Stomach (tissue), 19 donors: ENCODE results near the gene TKTL1. TPM values are rescaled to one million over a fixed set of nuclear protein-coding genes. Genes with fewer than 3 reads are reported as not detected.
"Not testable (repeated sequence)": the region's sequence is repeated elsewhere in the genome, so short reads cannot be mapped to it uniquely, and the experiment has no call there.

Experiments used
- DNase-seq, 2 donors: peaks; one replicate each; pipeline versions ENCODE4 v3.0.0 to v3.0.0-alpha.2; 2013 to 2019
- H3K27ac ChIP-seq, 5 donors: fragments of 200-600 bp in 4 of 5; sonication (generic) in 4 of 5; one replicate each; pipeline ENCODE4 v1.5.1; 2013 to 2019; ENCODE audit warnings: mild to moderate bottlenecking in 1 of 5, moderate library complexity in 1 of 5
- H3K27me3 ChIP-seq, 3 donors: fragments of 200-600 bp; sonication (generic); one replicate each; pipeline ENCODE4 v1.5.1; 2017 to 2019; ENCODE audit warnings: mixed run types in 1 of 3
- H3K36me3 ChIP-seq, 4 donors: fragments of 200-600 bp; sonication (generic); 1 replicate in 3 of 4; 2 replicates in 1 of 4; pipeline ENCODE4 v1.5.1; 2016 to 2019
- H3K4me1 ChIP-seq, 4 donors: fragments of 200-600 bp; sonication (generic); one replicate each; pipeline ENCODE4 v1.5.1; 2016 to 2019
- H3K4me3 ChIP-seq, 4 donors: fragments of 200-600 bp; sonication (generic) in 3 of 4; one replicate each; pipeline ENCODE4 v1.5.1; 2016 to 2019; ENCODE audit warnings: mild to moderate bottlenecking in 1 of 4
- H3K9me3 ChIP-seq, 4 donors: fragments of 200-600 bp; sonication (generic); one replicate each; pipeline ENCODE4 v1.5.1; 2016 to 2019
- EP300 ChIP-seq: sonication (generic); formaldehyde crosslinking; IDR thresholded peaks from one replicate; pipeline ENCODE4 v1.6.1; 2017; ENCODE audit warnings: antibody characterized with exemption
- POLR2AphosphoS5 ChIP-seq, 3 donors: sonication (generic); formaldehyde crosslinking; IDR thresholded peaks; one replicate each; pipeline ENCODE4 v1.6.1; 2016; ENCODE audit warnings: antibody characterized with exemption in 3 of 3
- WGBS, 5 donors: extraction: QIAGEN DNeasy Blood & Tissue Kit in 3 of 5; methylation state at CpG; one replicate each; pipeline versions ENCODE4 v1.1.5 to v1.1.7; 2013 to 2018; 5-methylcytosine and 5-hydroxymethylcytosine counted together
- intact Hi-C: fragments of 100-400 bp; cut with DNase I; formaldehyde crosslinking; loops from one replicate; pipeline ENCODE4 v1.15.1; 2023; ENCODE audit warnings: low total_unique reads
- long read RNA-seq, 10 donors: transcript quantifications; one replicate each; lab custom pipeline, GENCODE V29; 2026
- polyA plus RNA-seq, 3 donors: library from polyadenylated mRNA; stranded (reverse); fragments of 200-250 nt; gene quantifications; one replicate each; pipeline ENCODE4 v1.2.3, GENCODE V29; 2013
- total RNA-seq, 5 donors: library from RNA; depleted of rRNA; stranded (reverse); fragments of >200 nt; gene quantifications; one replicate each; pipeline versions ENCODE4 v1.1.0 to v1.2.3, GENCODE V29; 2014 to 2016
- donor health status: healthy with polysubstance abuse.
- donor health status: Bipolar disorder and iron deficiency.
- donor health status: healthy.

The TKTL1 gene
- total RNA-seq: not detected
- not detected for polyA plus RNA-seq
- long read RNA-seq, donor 1, partial matches to known transcripts: 150 of 150 reads
- long read RNA-seq, donor 1, other reads (novel, unspliced or antisense): 0 of 150 reads
- long read RNA-seq, donor 2: 0 reads
- long read RNA-seq, donor 3, partial matches to known transcripts: 92 of 112 reads
- long read RNA-seq, donor 3, other reads (novel, unspliced or antisense): 20 of 112 reads
- long read RNA-seq, donor 4: 0 reads
- long read RNA-seq, donor 5: 0 reads
- long read RNA-seq, donor 6: 0 reads
- long read RNA-seq, donor 7: 0 reads
- long read RNA-seq, donor 8: 0 reads
- long read RNA-seq, donor 9: 0 reads
- long read RNA-seq, donor 10: 0 reads

GRCh38 chrX:154295664-154296310 is at the start of gene TKTL1:
Gene TKTL1, plus strand, starts transcription at chrX:154295795. Its CDS starts 65 bp downstream, at chrX:154295860.
- no peak within 1 kb of the TSS for H3K4me3 ChIP-seq
- no peak for DNase-seq
- intact Hi-C loops: no loop called here
- H3K4me1 ChIP-seq: no peaks in the 10 kb centered on the region
- TF ChIP-seq POLR2AphosphoS5 (IDR thresholded peaks at IDR 0.05) (no peak), EP300 (no peak)
- no peaks in the 10 kb centered on the region for H3K27me3 ChIP-seq
- 95 to 97% (median 96%) methylated on average over 24 to 37 of the region's 37 CpGs for WGBS, 5 donors
- no peaks in the 10 kb centered on the region for H3K36me3 ChIP-seq
- no peak within 1 kb of the TSS for H3K27ac ChIP-seq
- H3K9me3 ChIP-seq: peaks cover 0 to 11% (median 3%) of the 10 kb centered on the region in 4 donors

DNA sequence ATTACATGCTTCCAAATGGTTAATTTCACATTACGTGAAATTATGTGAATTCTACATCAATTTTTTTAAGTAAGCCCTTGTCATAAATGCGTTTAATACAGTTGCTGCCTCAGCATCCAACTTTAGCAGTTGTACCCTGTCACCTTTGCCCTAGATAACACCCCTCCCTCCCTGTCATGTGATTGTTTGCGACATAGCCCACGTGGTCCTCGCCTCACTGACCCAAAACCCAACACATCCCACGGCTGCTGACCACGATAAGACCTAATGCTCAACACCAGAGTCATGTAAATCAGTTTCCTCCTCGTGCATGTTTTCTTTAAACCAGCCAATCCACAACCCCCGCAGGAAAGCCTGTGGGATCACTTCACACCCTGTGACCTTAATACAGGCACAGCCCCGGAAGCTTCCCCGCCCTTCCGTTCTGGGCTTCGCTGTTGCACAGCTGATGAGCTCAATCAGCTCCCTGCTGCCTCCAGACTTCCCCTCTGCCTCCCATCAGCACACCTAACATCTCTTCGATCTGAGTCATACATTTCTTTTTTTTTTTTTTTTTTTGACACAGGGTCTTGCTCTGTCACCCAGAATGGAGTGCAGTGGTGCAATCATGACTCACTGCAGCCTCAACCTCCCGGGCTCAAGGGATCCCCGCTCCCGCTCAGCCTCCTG is 48.1 kb upstream of the TKTL1 start:
- DNase-seq, intact Hi-C loops, H3K27me3 ChIP-seq, H3K4me1 ChIP-seq, H3K27ac ChIP-seq, H3K9me3 ChIP-seq, H3K4me3 ChIP-seq, H3K36me3 ChIP-seq: not testable (repeated sequence)
- WGBS, 5 donors: 62% methylated on average over 3 of the region's 17 CpGs; no CpG with 5 or more reads in 4 of the 5 donors

GRCh38 chrX:154248076-154248475 is 47.5 kb upstream of the TKTL1 start:
- H3K27me3 ChIP-seq, H3K9me3 ChIP-seq, H3K36me3 ChIP-seq, H3K4me1 ChIP-seq, DNase-seq, H3K27ac ChIP-seq, intact Hi-C loops, H3K4me3 ChIP-seq: not testable (repeated sequence)
- no CpG with 5 or more reads among the region's 10 CpGs for WGBS, 5 donors

DNA sequence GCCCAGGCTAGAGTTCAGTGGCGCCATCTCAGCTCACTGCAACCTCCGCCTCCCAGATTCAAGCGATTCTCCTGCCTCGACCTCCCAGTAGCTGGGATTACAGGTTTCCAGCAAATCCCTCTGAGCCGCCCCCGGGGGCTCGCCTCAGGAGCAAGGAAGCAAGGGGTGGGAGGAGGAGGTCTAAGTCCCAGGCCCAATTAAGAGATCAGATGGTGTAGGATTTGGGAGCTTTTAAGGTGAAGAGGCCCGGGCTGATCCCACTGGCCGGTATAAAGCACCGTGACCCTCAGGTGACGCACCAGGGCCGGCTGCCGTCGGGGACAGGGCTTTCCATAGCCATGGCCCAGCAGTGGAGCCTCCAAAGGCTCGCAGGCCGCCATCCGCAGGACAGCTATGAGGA is 38.3 kb upstream of the TKTL1 start, which contains the start of gene OPN1MW3:
TSS of gene OPN1MW3 (plus strand) at position 301 of the 400 bp plus-strand sequence. CDS start at position 339, 38 bp downstream.
- H3K4me3 ChIP-seq, H3K4me1 ChIP-seq, H3K27me3 ChIP-seq, intact Hi-C loops, DNase-seq, H3K36me3 ChIP-seq, H3K9me3 ChIP-seq, H3K27ac ChIP-seq: not testable (repeated sequence)
- WGBS, 5 donors: no CpG with 5 or more reads among the region's 17 CpGs

DNA sequence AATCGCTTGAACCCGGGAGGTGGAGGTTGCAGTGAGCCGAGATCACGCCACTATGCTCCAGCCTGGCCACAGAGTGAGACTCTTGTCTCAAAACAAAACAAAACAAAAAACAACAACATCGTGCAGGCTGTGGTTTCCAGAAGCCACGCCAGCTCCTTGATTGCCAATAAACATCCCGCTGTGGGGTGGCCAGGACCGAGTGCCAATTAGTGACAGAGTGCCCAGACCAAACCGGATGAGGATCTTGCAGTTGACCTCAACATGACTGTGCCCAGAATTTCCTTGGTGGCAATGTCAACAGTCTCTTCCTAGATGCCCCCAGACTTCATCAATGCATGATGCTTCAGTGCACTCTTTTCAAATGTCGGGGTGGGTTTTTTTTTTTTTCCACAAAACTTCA is 36.9 kb upstream of the TKTL1 start:
- H3K36me3 ChIP-seq, DNase-seq, H3K4me3 ChIP-seq, intact Hi-C loops, H3K4me1 ChIP-seq, H3K9me3 ChIP-seq, H3K27me3 ChIP-seq, H3K27ac ChIP-seq: not testable (repeated sequence)
- no CpG with 5 or more reads among the region's 10 CpGs for WGBS, 5 donors

DNA sequence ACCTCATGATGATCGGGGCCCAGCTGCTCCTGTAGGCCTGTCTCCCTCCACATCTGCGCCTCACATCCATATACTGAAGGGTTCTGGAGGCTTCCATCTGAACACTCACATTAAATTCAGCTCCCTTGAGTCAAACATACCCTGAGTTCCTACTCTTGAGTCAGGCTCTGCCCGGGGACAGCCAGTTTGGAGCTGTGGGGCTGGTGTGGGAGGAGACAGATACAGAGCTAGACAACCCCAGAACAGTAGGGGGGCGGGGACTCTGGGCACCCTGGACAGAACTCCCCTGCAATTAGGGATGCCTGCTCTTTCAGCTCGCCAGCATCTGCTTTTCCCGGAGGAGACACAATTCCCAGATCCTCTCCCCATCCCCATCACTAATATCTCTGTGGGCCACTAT is 32.5 kb upstream of the TKTL1 start:
- H3K4me3 ChIP-seq, H3K27me3 ChIP-seq, H3K9me3 ChIP-seq, H3K4me1 ChIP-seq, intact Hi-C loops, H3K36me3 ChIP-seq, DNase-seq, H3K27ac ChIP-seq: not testable (repeated sequence)
- WGBS, 5 donors: no CpG with 5 or more reads among the region's 6 CpGs

- intact Hi-C loops, H3K4me3 ChIP-seq, H3K27me3 ChIP-seq, H3K27ac ChIP-seq, DNase-seq, H3K9me3 ChIP-seq, H3K4me1 ChIP-seq, H3K36me3 ChIP-seq: not testable (repeated sequence)
- no CpG with 5 or more reads among the region's 3 CpGs for WGBS, 5 donors
Observed at GRCh38 chrX:154269245-154269644, 26.4 kb upstream of the TKTL1 start.

GRCh38 chrX:154284489-154285338 is 10.9 kb upstream of the TKTL1 start:
- no CpG with 5 or more reads among the region's 23 CpGs for WGBS, 5 donors
- DNase-seq, H3K27me3 ChIP-seq, H3K4me3 ChIP-seq, H3K36me3 ChIP-seq, H3K4me1 ChIP-seq, intact Hi-C loops, H3K27ac ChIP-seq, H3K9me3 ChIP-seq: not testable (repeated sequence)

- H3K4me1 ChIP-seq, H3K4me3 ChIP-seq, H3K27ac ChIP-seq, H3K36me3 ChIP-seq, intact Hi-C loops, H3K27me3 ChIP-seq, DNase-seq, H3K9me3 ChIP-seq: not testable (repeated sequence)
- no CpG with 5 or more reads among the region's 10 CpGs for WGBS, 5 donors
Observed at GRCh38 chrX:154286406-154286805, 9.2 kb upstream of the TKTL1 start.
